Measurements from ENCODE around the gene VPS26C. TPM values are rescaled to one million over a fixed set of nuclear protein-coding genes. Genes with fewer than 3 reads are reported as not detected.

Gene VPS26C
- total and polyA plus RNA-seq, 2 of the 8 experiments (the other 6 are each of a cell fraction or from before 2014, with no cell fraction given): 43.5 to 71.6 TPM

DNA sequence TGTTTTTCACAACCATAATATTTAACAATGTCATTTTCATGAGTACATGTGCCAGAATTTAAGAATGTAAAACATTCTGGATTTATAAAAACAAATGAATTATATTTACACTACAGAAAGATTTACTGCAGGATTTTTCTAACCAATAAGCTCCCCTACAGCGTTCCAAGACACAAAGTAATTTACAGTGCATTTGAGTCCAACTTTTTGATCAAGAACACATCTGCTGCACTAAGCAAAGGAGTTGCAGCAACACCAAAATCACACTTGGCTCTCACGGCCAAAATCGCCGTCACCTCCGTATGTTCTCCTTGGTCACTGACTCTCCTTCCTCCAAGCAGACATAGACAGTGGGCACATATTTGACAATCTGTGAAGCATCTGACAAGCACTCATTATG is 7.7 kb downstream of the VPS26C start (continued):
- TF ChIP-seq, protein P1, sequence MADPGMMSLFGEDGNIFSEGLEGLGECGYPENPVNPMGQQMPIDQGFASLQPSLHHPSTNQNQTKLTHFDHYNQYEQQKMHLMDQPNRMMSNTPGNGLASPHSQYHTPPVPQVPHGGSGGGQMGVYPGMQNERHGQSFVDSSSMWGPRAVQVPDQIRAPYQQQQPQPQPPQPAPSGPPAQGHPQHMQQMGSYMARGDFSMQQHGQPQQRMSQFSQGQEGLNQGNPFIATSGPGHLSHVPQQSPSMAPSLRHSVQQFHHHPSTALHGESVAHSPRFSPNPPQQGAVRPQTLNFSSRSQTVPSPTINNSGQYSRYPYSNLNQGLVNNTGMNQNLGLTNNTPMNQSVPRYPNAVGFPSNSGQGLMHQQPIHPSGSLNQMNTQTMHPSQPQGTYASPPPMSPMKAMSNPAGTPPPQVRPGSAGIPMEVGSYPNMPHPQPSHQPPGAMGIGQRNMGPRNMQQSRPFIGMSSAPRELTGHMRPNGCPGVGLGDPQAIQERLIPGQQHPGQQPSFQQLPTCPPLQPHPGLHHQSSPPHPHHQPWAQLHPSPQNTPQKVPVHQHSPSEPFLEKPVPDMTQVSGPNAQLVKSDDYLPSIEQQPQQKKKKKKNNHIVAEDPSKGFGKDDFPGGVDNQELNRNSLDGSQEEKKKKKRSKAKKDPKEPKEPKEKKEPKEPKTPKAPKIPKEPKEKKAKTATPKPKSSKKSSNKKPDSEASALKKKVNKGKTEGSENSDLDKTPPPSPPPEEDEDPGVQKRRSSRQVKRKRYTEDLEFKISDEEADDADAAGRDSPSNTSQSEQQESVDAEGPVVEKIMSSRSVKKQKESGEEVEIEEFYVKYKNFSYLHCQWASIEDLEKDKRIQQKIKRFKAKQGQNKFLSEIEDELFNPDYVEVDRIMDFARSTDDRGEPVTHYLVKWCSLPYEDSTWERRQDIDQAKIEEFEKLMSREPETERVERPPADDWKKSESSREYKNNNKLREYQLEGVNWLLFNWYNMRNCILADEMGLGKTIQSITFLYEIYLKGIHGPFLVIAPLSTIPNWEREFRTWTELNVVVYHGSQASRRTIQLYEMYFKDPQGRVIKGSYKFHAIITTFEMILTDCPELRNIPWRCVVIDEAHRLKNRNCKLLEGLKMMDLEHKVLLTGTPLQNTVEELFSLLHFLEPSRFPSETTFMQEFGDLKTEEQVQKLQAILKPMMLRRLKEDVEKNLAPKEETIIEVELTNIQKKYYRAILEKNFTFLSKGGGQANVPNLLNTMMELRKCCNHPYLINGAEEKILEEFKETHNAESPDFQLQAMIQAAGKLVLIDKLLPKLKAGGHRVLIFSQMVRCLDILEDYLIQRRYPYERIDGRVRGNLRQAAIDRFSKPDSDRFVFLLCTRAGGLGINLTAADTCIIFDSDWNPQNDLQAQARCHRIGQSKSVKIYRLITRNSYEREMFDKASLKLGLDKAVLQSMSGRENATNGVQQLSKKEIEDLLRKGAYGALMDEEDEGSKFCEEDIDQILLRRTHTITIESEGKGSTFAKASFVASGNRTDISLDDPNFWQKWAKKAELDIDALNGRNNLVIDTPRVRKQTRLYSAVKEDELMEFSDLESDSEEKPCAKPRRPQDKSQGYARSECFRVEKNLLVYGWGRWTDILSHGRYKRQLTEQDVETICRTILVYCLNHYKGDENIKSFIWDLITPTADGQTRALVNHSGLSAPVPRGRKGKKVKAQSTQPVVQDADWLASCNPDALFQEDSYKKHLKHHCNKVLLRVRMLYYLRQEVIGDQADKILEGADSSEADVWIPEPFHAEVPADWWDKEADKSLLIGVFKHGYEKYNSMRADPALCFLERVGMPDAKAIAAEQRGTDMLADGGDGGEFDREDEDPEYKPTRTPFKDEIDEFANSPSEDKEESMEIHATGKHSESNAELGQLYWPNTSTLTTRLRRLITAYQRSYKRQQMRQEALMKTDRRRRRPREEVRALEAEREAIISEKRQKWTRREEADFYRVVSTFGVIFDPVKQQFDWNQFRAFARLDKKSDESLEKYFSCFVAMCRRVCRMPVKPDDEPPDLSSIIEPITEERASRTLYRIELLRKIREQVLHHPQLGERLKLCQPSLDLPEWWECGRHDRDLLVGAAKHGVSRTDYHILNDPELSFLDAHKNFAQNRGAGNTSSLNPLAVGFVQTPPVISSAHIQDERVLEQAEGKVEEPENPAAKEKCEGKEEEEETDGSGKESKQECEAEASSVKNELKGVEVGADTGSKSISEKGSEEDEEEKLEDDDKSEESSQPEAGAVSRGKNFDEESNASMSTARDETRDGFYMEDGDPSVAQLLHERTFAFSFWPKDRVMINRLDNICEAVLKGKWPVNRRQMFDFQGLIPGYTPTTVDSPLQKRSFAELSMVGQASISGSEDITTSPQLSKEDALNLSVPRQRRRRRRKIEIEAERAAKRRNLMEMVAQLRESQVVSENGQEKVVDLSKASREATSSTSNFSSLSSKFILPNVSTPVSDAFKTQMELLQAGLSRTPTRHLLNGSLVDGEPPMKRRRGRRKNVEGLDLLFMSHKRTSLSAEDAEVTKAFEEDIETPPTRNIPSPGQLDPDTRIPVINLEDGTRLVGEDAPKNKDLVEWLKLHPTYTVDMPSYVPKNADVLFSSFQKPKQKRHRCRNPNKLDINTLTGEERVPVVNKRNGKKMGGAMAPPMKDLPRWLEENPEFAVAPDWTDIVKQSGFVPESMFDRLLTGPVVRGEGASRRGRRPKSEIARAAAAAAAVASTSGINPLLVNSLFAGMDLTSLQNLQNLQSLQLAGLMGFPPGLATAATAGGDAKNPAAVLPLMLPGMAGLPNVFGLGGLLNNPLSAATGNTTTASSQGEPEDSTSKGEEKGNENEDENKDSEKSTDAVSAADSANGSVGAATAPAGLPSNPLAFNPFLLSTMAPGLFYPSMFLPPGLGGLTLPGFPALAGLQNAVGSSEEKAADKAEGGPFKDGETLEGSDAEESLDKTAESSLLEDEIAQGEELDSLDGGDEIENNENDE (IDR thresholded peaks at IDR 0.05; ENCODE audit: insufficient replicate concordance, low read length): no peak
- no peak for TF ChIP-seq BRCA1 (IDR thresholded peaks at IDR 0.05; ENCODE audit: low read depth, low read length)
- no peak for TF ChIP-seq YY1 (IDR thresholded peaks at IDR 0.05; ENCODE audit: low read depth, low read length)
- no peak for TF ChIP-seq CEBPB (IDR thresholded peaks at IDR 0.05; ENCODE audit: low read depth, low read length)
- no peak for TF ChIP-seq SP1 (IDR thresholded peaks at IDR 0.05; ENCODE audit: low read depth, low read length)
